Adrenal gland (tissue), 5 donors: ENCODE measurements around the gene BCL2L13.

Experiments
- CTCF ChIP-seq, 6 experiments: fragments of 450-650 bp in 4 of 6; fragments of 200-600 bp in 2 of 6; sonication (generic) in 1 of 6; IDR thresholded peaks; 1 replicate in 5 of 6; 2 replicates in 1 of 6; pipeline versions ENCODE4 v1.5.1 to v1.8.0; 2016 to 2021; ENCODE audit warnings: antibody characterized with exemption in 6 of 6, mild to moderate bottlenecking in 2 of 6, moderate library complexity in 1 of 6
- POLR2A ChIP-seq, 2 donors: fragments of 450-650 bp; IDR thresholded peaks; one replicate each; pipeline ENCODE4 v1.6.1; 2017; ENCODE audit warnings: antibody characterized with exemption in 2 of 2, mild to moderate bottlenecking in 2 of 2, moderate library complexity in 1 of 2
- donor health status: DM: no; HTN: no; CAD: no.

GRCh38 chr22:17738386-17739128 is 100.0 kb downstream of the BCL2L13 start:
- TF ChIP-seq CTCF (IDR thresholded peaks at IDR 0.05) (no peak), POLR2A (IDR thresholded peaks at IDR 0.05) (no peak)
